ENCODE results near the gene RAB3GAP2. TPM values are rescaled to one million over a fixed set of nuclear protein-coding genes. Genes with fewer than 3 reads are reported as not detected.

RAB3GAP2 gene
- total RNA-seq, 4 donors from 2014 or later = 19.9 to 35.3 (median 27.3) TPM

DNA sequence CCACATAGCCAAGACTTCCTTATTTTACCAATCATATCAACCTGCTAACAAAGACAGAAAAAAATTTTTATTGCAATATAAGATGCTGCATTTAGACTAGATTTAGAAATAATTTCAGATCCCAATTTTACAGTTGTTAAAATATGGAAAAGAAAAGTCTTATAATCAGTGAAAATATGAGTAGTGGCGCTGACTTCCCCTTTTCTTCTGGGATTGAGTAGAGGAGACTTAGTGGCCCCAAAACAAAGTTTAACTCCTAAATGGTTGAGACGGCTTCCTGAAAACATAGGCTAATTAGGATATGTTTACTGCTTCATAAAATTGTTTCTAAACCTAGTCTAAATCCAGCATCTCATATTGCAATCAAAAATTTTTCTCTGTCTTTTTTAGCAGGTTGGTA is 68.4 kb downstream of the RAB3GAP2 start:
- WGBS, 2 donors (ENCODE audit: low coverage in 1 of 2) = 96 to 100% methylated on average over 2 of the region's 2 CpGs
- H3K4me1 ChIP-seq = no peaks in the 10 kb centered on the region
- no peaks in the 10 kb centered on the region for H3K27me3 ChIP-seq
- ATAC-seq = no peak
- TF ChIP-seq, protein P1, sequence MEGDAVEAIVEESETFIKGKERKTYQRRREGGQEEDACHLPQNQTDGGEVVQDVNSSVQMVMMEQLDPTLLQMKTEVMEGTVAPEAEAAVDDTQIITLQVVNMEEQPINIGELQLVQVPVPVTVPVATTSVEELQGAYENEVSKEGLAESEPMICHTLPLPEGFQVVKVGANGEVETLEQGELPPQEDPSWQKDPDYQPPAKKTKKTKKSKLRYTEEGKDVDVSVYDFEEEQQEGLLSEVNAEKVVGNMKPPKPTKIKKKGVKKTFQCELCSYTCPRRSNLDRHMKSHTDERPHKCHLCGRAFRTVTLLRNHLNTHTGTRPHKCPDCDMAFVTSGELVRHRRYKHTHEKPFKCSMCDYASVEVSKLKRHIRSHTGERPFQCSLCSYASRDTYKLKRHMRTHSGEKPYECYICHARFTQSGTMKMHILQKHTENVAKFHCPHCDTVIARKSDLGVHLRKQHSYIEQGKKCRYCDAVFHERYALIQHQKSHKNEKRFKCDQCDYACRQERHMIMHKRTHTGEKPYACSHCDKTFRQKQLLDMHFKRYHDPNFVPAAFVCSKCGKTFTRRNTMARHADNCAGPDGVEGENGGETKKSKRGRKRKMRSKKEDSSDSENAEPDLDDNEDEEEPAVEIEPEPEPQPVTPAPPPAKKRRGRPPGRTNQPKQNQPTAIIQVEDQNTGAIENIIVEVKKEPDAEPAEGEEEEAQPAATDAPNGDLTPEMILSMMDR (IDR thresholded peaks at IDR 0.05) = no peak
- TF ChIP-seq POLR2A (IDR thresholded peaks at IDR 0.05) (no peak), POLR2AphosphoS5 (IDR thresholded peaks at IDR 0.05) (no peak), EP300 (IDR thresholded peaks at IDR 0.05) (no peak)
- no peak overlapping the region for H3K4me3 ChIP-seq
- no peak overlapping the region for H3K27ac ChIP-seq
- H3K9me3 ChIP-seq = no peaks in the 10 kb centered on the region
- peaks cover 2 to 89% of the 10 kb centered on the region in 2 donors for H3K36me3 ChIP-seq

DNA sequence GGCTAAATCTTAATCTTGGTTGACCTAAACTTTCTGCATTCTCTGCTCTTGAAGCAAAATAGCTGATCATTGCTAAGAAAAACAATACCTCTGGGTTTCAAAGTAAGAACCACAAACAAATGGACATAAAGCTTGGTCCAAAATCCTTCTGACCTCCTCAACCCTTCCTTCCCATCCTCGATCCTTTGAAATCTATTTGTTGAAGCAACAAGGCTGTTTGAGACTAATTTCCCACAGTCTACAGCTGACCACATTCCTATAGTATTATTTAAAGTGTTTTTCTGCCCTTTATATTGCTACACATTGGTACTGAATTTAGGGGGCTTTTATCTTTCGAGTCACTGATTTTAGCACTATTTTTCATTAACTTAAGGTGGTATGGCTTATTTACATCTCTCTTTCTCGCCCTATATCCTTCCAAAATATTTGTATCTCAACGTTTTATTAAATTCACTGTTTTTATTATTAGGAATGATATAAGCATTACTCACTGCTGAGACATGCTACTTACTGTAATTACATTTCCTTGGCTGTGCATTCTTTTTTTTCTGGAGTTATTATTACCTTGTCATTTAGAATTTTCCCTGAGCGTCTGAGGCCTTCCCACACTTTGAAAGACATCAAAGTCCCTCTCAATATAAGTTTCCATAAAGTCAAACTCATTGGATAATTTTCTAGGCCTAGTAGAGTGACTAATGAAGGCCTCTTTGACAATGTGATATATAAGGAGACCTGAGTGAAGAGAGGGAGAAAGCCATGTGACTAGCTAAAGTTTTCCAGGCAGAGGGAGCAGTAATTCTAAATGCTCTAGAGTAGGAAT is 73.9 kb downstream of the RAB3GAP2 start:
- no peak for TF ChIP-seq POLR2AphosphoS5 (IDR thresholded peaks at IDR 0.05)
- TF ChIP-seq, protein P1 (IDR thresholded peaks at IDR 0.05) = no peak
- TF ChIP-seq POLR2A (IDR thresholded peaks at IDR 0.05) = no peak
- no peak for TF ChIP-seq EP300 (IDR thresholded peaks at IDR 0.05)
- Histone ChIP-seq H3K4me3 (no peak overlapping the region), H3K27ac (no peak overlapping the region), H3K9me3 (no peaks in the 10 kb centered on the region), H3K4me1 (no peaks in the 10 kb centered on the region), H3K27me3 (no peaks in the 10 kb centered on the region), H3K36me3 (peaks cover 5 to 97% of the 10 kb centered on the region in 2 donors)
- WGBS, 2 donors (ENCODE audit: low coverage in 1 of 2) = 80 to 84% methylated on average over 4 to 5 of the region's 5 CpGs
- no peak for ATAC-seq

DNA sequence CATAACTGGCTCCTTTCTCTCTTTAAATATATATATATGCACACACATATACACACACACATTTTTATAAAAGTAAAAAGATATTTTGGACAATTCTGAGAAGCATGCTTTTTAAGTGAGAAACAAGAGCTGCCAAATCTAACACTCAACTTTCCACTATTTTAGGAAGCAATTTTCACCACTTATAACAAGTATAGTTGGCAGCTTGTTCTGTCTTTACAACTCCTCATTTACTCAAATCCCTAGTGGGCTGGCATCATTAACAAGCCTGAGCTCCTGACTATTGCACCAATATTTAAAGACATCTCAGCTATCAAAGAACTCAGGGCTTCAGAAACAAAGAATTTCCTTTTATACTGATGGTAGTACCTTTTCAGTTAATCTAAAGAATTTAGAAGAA is 76.6 kb downstream of the RAB3GAP2 start:
- Histone ChIP-seq H3K27ac (no peak overlapping the region), H3K4me1 (no peaks in the 10 kb centered on the region), H3K9me3 (no peaks in the 10 kb centered on the region), H3K27me3 (no peaks in the 10 kb centered on the region), H3K4me3 (no peak overlapping the region), H3K36me3 (peaks cover 11 to 98% of the 10 kb centered on the region in 2 donors)
- ATAC-seq = no peak
- TF ChIP-seq, protein P1 (IDR thresholded peaks at IDR 0.05) = no peak
- no peak for TF ChIP-seq EP300 (IDR thresholded peaks at IDR 0.05)
- no peak for TF ChIP-seq POLR2AphosphoS5 (IDR thresholded peaks at IDR 0.05)
- no peak for TF ChIP-seq POLR2A (IDR thresholded peaks at IDR 0.05)

DNA sequence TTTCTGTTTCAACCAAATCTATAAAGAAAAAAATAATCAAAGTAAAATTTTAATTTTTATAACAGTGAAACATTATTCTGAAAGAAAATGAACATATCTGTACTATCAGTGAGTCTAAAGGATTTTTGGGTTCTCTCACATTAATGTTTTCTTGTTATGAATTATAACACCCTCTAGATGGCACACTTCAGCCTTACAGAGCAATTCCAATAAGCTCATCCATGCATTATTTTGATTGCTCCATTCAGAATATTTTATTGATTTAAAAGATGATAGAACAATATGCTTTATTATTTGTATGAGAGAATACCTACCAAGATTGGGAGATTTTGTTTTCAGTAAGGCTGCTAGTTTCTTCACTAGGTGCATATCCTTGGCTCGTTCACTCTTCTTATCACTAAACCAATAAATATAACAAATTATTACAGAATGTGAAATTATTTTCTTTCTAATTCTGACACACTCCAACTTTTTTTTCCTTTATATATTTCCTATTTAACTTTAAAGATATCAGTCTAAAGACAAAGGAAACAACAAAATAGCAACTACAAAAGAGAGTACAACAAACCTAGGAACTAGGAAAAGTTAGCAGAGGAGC is 82.4 kb downstream of the RAB3GAP2 start:
- H3K27me3 ChIP-seq = no peaks in the 10 kb centered on the region
- no peaks in the 10 kb centered on the region for H3K4me1 ChIP-seq
- H3K9me3 ChIP-seq = no peaks in the 10 kb centered on the region
- no peak overlapping the region for H3K27ac ChIP-seq
- peaks cover 9 to 87% of the 10 kb centered on the region in 2 donors for H3K36me3 ChIP-seq
- H3K4me3 ChIP-seq = no peak overlapping the region
- WGBS, 2 donors (ENCODE audit: low coverage in 1 of 2) = 92 to 100% methylated on average over 1 of the region's 1 CpG
- ATAC-seq = no peak
- TF ChIP-seq POLR2A (IDR thresholded peaks at IDR 0.05) = no peak
- TF ChIP-seq POLR2AphosphoS5 (IDR thresholded peaks at IDR 0.05) = no peak
- no peak for TF ChIP-seq EP300 (IDR thresholded peaks at IDR 0.05)
- TF ChIP-seq, protein P1 (IDR thresholded peaks at IDR 0.05) = peak; percentile 13 to 32 (median 27)

DNA sequence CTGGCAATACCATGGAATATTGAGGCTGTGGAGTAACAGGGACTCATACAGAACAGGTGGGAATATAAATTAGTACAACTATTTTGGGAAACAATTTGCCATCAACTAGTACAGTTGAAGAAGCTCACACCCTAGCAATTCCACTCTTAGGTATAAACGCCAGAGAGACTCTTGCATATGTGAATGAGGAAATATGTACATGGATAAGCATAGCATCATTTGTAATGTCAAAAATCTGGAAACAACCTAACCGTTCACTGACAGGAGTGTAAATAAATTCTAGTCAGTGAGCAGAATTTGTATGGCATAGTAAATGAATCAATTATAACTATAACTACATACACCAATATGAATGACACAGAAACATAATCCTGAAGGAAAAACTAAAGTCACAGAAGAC is 83.7 kb downstream of the RAB3GAP2 start:
- peaks cover 9 to 77% of the 10 kb centered on the region in 2 donors for H3K36me3 ChIP-seq
- ATAC-seq = no peak
- WGBS, 2 donors (ENCODE audit: low coverage in 1 of 2) = 69 to 89% methylated on average over 2 of the region's 2 CpGs

More for the DNA sequence above, 83.7 kb downstream of the RAB3GAP2 start:
- Histone ChIP-seq H3K4me1 (no peaks in the 10 kb centered on the region), H3K27me3 (no peaks in the 10 kb centered on the region), H3K4me3 (no peak overlapping the region), H3K27ac (no peak overlapping the region), H3K9me3 (no peaks in the 10 kb centered on the region)
- TF ChIP-seq EP300 (IDR thresholded peaks at IDR 0.05) (no peak), POLR2A (IDR thresholded peaks at IDR 0.05) (no peak), POLR2AphosphoS5 (IDR thresholded peaks at IDR 0.05) (no peak)
- TF ChIP-seq, protein P1 (IDR thresholded peaks at IDR 0.05) = no peak

Data from gastroesophageal sphincter (tissue), 4 donors.